Right lobe of liver (tissue), 6 donors: ENCODE measurements around the gene LRP1. TPM values are rescaled to one million over a fixed set of nuclear protein-coding genes. Genes with fewer than 3 reads are reported as not detected.

Experiments
- ATAC-seq, 4 donors: fragments of 200-7000 bp; cut with Tn5 transposase; one replicate each; pipeline ENCODE4 v1.9.1; 2020; ENCODE audit warnings: mild to moderate bottlenecking in 4 of 4, moderate library complexity in 4 of 4
- DNase-seq, 3 donors: peaks; one replicate each; pipeline ENCODE4 v3.0.0-alpha.2; 2020
- H3K27ac ChIP-seq, 3 donors: fragments of 200-600 bp; one replicate each; pipeline ENCODE4 v1.8.0; 2022
- H3K27me3 ChIP-seq, 2 donors: fragments of 200-600 bp; one replicate each; pipeline ENCODE4 v1.8.0; 2022
- H3K36me3 ChIP-seq, 4 donors: fragments of 200-600 bp; sonication (generic) in 1 of 4; one replicate each; pipeline versions ENCODE4 v1.5.1 to v1.8.0; 2017 to 2022; ENCODE audit warnings: control low read depth in 1 of 4
- H3K4me1 ChIP-seq, 4 donors: fragments of 200-600 bp; sonication (generic) in 1 of 4; one replicate each; pipeline versions ENCODE4 v1.5.1 to v1.8.0; 2017 to 2022; ENCODE audit warnings: control low read depth in 1 of 4
- H3K4me3 ChIP-seq, 3 donors: fragments of 200-600 bp; one replicate each; pipeline ENCODE4 v1.8.0; 2022
- H3K9me3 ChIP-seq, 4 donors: fragments of 200-600 bp; sonication (generic) in 1 of 4; one replicate each; pipeline versions ENCODE4 v1.5.1 to v1.8.0; 2017 to 2022; ENCODE audit warnings: control low read depth in 1 of 4
- POLR2A ChIP-seq: fragments of 450-650 bp; IDR thresholded peaks from one replicate; pipeline ENCODE4 v1.6.1; 2017; ENCODE audit warnings: antibody characterized with exemption, mild to moderate bottlenecking
- WGBS: methylation state at CpG from one replicate; pipeline ENCODE4 v1.1.6; 2018; ENCODE audit warnings: low coverage, low lambda C conversion rate; ENCODE audit not compliant: insufficient coverage; ENCODE audit errors: missing lambda C conversion rate; 5-methylcytosine and 5-hydroxymethylcytosine counted together
- intact Hi-C, 2 donors: fragments of 100-400 bp; cut with DNase I; formaldehyde crosslinking; loops; one replicate each; pipeline versions ENCODE4 v1.11.2 to v1.14.1; 2022
- total RNA-seq, 6 experiments: library from RNA; depleted of rRNA in 2 of 6; stranded (reverse); fragments of >200 nt in 2 of 6; fragmentation: NEBNext Ultra II Directional in 3 of 6; extraction: Animal tissue kit (Norgen Biotek cat#: 25700) in 3 of 6; gene quantifications; one replicate each; pipeline versions ENCODE4 v1.1.0 to v1.2.4, GENCODE V29; 2016 to 2023
- TF ChIP-seq, protein P1 (sequence below), 4 donors: fragments of 200-600 bp in 3 of 4; fragments of 450-650 bp in 1 of 4; IDR thresholded peaks; one replicate each; pipeline versions ENCODE4 v1.5.1 to v1.8.0; 2016 to 2022; ENCODE audit warnings: antibody characterized with exemption in 4 of 4, mild to moderate bottlenecking in 2 of 4
- donor health status: DM: no; HTN: yes; CAD: no.
- donor health status: DM: no; HTN: no; CAD: no.
- donor health status: DM: no; HTN: no; CAD: no.
- donor health status: DM: no; HTN: yes; CAD: no.
- donor health status: DM: no; HTN: yes; CAD: no.

The LRP1 gene
- total RNA-seq, 6 experiments from 2014 or later, result 268 to 387 (median 301) TPM

DNA sequence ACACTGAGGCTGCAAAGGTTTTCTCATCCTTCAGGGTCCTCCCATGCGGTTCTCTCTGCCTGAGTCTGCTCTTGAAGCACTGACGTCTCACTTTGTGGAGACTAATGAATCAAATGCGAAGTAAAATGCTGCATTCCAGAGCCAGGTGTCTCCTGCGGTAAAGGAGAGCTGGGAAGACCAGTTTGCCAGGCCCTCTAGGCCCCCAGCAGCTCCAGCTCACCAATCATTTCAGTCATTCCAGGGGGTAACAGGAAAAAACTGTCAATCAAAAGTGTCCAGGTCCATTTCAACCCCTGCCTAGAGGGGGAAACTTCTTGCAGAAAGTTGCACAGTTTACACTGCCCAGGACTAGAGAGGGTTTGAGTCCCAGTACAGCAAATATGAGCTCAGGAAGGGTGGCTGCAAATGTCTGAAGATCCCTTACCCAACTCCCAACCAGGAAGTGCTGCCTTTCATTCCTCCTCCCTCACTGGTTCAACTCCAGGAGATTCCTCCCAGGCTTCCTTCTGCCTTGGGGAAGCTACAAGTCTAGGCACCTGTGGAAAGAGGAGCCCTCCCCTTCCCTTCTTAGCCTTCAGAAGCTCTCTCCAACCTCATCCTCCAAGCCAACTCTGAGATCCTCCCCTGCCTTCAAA lies 85.6 kb downstream of the LRP1 start:
- H3K4me1 ChIP-seq, result peaks cover 0 to 14% (median 0%) of the 10 kb centered on the region in 4 donors
- no peak overlapping the region for H3K27ac ChIP-seq
- peaks cover 0 to 41% (median 19%) of the 10 kb centered on the region in 4 donors for H3K36me3 ChIP-seq
- peaks cover 0 to 7% of the 10 kb centered on the region in 2 donors for H3K27me3 ChIP-seq
- H3K9me3 ChIP-seq, result no peaks in the 10 kb centered on the region
- ATAC-seq, result peak in 1 of 4 donors; percentile 0
- intact Hi-C loops, result no loop called here
- 69% methylated on average over 3 of the region's 4 CpGs for WGBS
- DNase-seq, result no peak
- TF ChIP-seq, protein P1, sequence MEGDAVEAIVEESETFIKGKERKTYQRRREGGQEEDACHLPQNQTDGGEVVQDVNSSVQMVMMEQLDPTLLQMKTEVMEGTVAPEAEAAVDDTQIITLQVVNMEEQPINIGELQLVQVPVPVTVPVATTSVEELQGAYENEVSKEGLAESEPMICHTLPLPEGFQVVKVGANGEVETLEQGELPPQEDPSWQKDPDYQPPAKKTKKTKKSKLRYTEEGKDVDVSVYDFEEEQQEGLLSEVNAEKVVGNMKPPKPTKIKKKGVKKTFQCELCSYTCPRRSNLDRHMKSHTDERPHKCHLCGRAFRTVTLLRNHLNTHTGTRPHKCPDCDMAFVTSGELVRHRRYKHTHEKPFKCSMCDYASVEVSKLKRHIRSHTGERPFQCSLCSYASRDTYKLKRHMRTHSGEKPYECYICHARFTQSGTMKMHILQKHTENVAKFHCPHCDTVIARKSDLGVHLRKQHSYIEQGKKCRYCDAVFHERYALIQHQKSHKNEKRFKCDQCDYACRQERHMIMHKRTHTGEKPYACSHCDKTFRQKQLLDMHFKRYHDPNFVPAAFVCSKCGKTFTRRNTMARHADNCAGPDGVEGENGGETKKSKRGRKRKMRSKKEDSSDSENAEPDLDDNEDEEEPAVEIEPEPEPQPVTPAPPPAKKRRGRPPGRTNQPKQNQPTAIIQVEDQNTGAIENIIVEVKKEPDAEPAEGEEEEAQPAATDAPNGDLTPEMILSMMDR (IDR thresholded peaks at IDR 0.05), result no peak
- TF ChIP-seq POLR2A, result no peak
- no peak overlapping the region for H3K4me3 ChIP-seq

DNA sequence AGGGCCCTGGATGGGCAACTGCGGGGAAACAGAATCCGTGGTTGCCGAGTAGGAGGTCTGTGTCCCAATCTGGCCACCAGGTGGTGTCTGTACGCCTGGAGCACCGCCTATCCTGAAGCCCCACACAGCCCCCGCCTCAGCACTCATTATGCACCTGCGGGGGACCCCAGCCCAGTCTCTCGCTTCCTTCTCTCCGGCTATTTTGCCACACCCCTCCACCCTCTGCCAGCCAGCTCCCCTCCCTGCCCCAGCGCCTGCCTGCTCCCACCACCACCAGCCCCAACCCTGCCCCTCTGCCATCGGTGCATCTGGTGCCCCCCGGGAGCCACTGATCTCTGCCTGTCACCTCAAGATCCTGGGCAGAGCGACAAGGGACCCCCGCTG lies 86.1 kb downstream of the LRP1 start:
- ATAC-seq, result peak; percentile 51 to 61 (median 53)
- 6% methylated on average over 13 of the region's 14 CpGs for WGBS
- no peaks in the 10 kb centered on the region for H3K9me3 ChIP-seq
- no peak for TF ChIP-seq POLR2A
- TF ChIP-seq, protein P1 (IDR thresholded peaks at IDR 0.05), result peak; percentile 47 to 64 (median 58)
- DNase-seq, result peak in 1 of 3 donors; percentile 59
- H3K4me3 ChIP-seq, result no peak overlapping the region
- peaks cover 0 to 7% of the 10 kb centered on the region in 2 donors for H3K27me3 ChIP-seq
- intact Hi-C loops, result no loop called here
- H3K4me1 ChIP-seq, result peaks cover 0 to 14% (median 0%) of the 10 kb centered on the region in 4 donors
- H3K27ac ChIP-seq, result no peak overlapping the region
- H3K36me3 ChIP-seq, result peaks cover 0 to 36% (median 15%) of the 10 kb centered on the region in 4 donors

DNA sequence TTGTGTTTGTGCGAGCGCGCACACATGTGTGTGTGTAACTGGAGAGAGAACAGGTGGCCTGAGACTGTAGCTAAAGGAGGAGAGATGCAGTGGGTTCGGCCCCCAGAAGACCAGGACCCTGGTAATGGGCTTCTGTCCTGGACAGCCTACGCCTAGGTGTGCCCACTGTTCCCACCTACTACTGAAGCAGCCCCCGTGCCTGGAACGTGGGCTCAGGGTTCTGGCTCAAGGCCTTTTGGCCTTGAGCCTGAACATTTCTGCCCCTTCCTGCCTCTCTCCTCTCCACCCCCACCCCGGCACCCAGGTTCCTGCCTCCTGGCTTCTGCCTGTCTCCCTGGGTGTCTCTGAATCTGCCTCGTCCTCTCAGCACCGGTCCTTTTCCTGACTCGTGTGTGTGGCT lies 86.8 kb downstream of the LRP1 start:
- Histone ChIP-seq H3K4me1 (peaks cover 0 to 14% (median 0%) of the 10 kb centered on the region in 4 donors), H3K27me3 (peaks cover 0 to 7% of the 10 kb centered on the region in 2 donors), H3K36me3 (peaks cover 0 to 29% (median 10%) of the 10 kb centered on the region in 4 donors), H3K4me3 (no peak overlapping the region), H3K27ac (no peak overlapping the region), H3K9me3 (no peaks in the 10 kb centered on the region)
- WGBS, result 20% methylated on average over 7 of the region's 11 CpGs
- intact Hi-C loops, result no loop called here
- TF ChIP-seq POLR2A, result no peak
- TF ChIP-seq, protein P1 (IDR thresholded peaks at IDR 0.05), result no peak
- DNase-seq, result no peak
- ATAC-seq, result peak in 1 of 4 donors; percentile 1

DNA sequence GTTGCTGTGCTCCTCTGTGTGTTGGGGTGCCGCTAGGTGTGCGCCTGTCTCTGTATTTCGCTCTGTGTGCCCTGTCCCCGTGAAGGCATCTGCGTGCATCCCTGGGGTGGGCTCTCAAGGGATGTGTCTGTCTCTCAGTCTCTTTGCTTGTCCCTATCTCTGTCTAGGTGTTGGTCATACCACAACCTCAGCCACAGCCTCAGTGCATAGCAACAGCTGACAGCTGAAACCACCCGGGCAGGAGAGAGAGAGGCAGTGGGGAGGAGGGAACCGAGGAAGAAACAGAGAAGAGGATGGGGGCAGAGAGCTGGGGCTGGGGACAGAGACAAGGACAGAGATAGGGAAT lies 87.4 kb downstream of the LRP1 start:
- 25% methylated on average over 5 of the region's 7 CpGs for WGBS
- DNase-seq (no peak), ATAC-seq (peak in 2 of 4 donors; percentile 4 to 9)
- Histone ChIP-seq H3K27me3 (peaks cover 0 to 7% of the 10 kb centered on the region in 2 donors), H3K9me3 (no peaks in the 10 kb centered on the region), H3K4me3 (no peak overlapping the region), H3K27ac (no peak overlapping the region), H3K4me1 (peaks cover 0 to 14% (median 0%) of the 10 kb centered on the region in 4 donors), H3K36me3 (peaks cover 0 to 23% (median 8%) of the 10 kb centered on the region in 4 donors)
- TF ChIP-seq, protein P1 (IDR thresholded peaks at IDR 0.05), result no peak
- no peak for TF ChIP-seq POLR2A
- intact Hi-C loops, result no loop called here
